IMR-90 (cell line): Measurements from ENCODE around the gene C16orf86. TPM values are rescaled to one million over a fixed set of nuclear protein-coding genes. Genes with fewer than 3 reads are reported as not detected.

Source experiments
- ATAC-seq: fragments of 200-7000 bp; cut with Tn5 transposase; 2 replicates; pipeline ENCODE4 v1.9.1; 2020; ENCODE audit warnings: low read depth, mild to moderate bottlenecking, moderate library complexity
- BruUV-seq: library from RNA; stranded (reverse); fragments of 400-500 nt; replicated peaks from 2 replicates; lab custom pipeline; 2021; lab: Mats Ljungman, UMichigan
- CTCF ChIA-PET: fragments of 300-600 bp; formaldehyde crosslinking; extraction: SDS; loops from one replicate; lab custom pipeline; 2021; ENCODE audit warnings: antibody characterized with exemption; lab: Yijun Ruan, JAX
- POLR2A ChIA-PET: fragments of 300-600 bp; sonication (Branson Sonifier 250); formaldehyde crosslinking; loops from one replicate; lab custom pipeline; 2022; ENCODE audit warnings: antibody characterized with exemption; ENCODE audit not compliant: unreplicated experiment; lab: Charles Lee
- DNase-seq: peaks from one replicate; pipeline ENCODE4 v3.0.0; 2013
- H2AFZ ChIP-seq: replicated peaks from 2 replicates; pipeline ENCODE3; 2013; ENCODE audit warnings: low read length, mild to moderate bottlenecking; ENCODE audit not compliant: poor library complexity
- H2AK5ac ChIP-seq: 2 replicates; pipeline ENCODE4 v1.6.1; 2013; ENCODE audit warnings: low read depth, low read length, inconsistent platforms
- H2AK9ac ChIP-seq: replicated peaks from 2 replicates; pipeline ENCODE3; 2013; ENCODE audit warnings: mild to moderate bottlenecking, low read depth, low read length, moderate library complexity; ENCODE audit not compliant: poor library complexity
- H2BK120ac ChIP-seq: 2 replicates; pipeline ENCODE4 v1.6.1; 2013; ENCODE audit warnings: low read depth, low read length, inconsistent platforms
- H2BK15ac ChIP-seq: 3 replicates; pipeline ENCODE4 v1.6.1; 2013; ENCODE audit warnings: low read depth, low read length, inconsistent platforms
- H2BK20ac ChIP-seq: 2 replicates; pipeline ENCODE4 v1.6.1; 2013; ENCODE audit warnings: low read depth, mild to moderate bottlenecking, inconsistent platforms, low read length, moderate library complexity
- H2BK5ac ChIP-seq: 2 replicates; pipeline ENCODE4 v1.6.1; 2013; ENCODE audit warnings: mild to moderate bottlenecking, low read depth, low read length, inconsistent platforms; ENCODE audit not compliant: poor library complexity, severe bottlenecking
- H3K14ac ChIP-seq: replicated peaks from 2 replicates; pipeline ENCODE4 v1.6.1; 2013; ENCODE audit warnings: low read depth, low read length, inconsistent platforms
- H3K18ac ChIP-seq: 2 replicates; pipeline ENCODE4 v1.6.1; 2013; ENCODE audit warnings: low read depth, low read length, control low read depth
- H3K23ac ChIP-seq: 2 replicates; pipeline ENCODE4 v1.6.1; 2013; ENCODE audit warnings: low read depth, low read length, inconsistent platforms
- H3K27ac ChIP-seq: 2 replicates; pipeline ENCODE4 v1.5.1; 2013; ENCODE audit warnings: mild to moderate bottlenecking, control low read depth, low read length; ENCODE audit not compliant: insufficient read depth
- H3K27me3 ChIP-seq: 2 replicates; pipeline ENCODE4 v1.6.1; 2013; ENCODE audit warnings: low read length; ENCODE audit not compliant: control insufficient read depth, insufficient read depth
- H3K36me3 ChIP-seq: 2 replicates; pipeline ENCODE4 v1.6.1; 2013; ENCODE audit warnings: low read length, mixed read lengths; ENCODE audit not compliant: control insufficient read depth, insufficient read depth
- H3K4ac ChIP-seq: 2 replicates; pipeline ENCODE4 v1.6.1; 2013; ENCODE audit warnings: low read depth, low read length, inconsistent platforms
- H3K4me1 ChIP-seq: 2 replicates; pipeline ENCODE4 v1.6.1; 2013; ENCODE audit warnings: low read length, mixed read lengths; ENCODE audit not compliant: control insufficient read depth, insufficient read depth
- H3K4me2 ChIP-seq: 2 replicates; pipeline ENCODE4 v1.6.1; 2013; ENCODE audit warnings: low read depth, mild to moderate bottlenecking, control low read depth, low read length, moderate library complexity
- H3K4me3 ChIP-seq: 2 replicates; pipeline ENCODE4 v1.5.1; 2013; ENCODE audit warnings: low read depth, mild to moderate bottlenecking, control low read depth, low read length, moderate library complexity; ENCODE audit not compliant: insufficient read depth
- H3K56ac ChIP-seq: 2 replicates; pipeline ENCODE4 v1.6.1; 2013; ENCODE audit warnings: low read length, inconsistent platforms; ENCODE audit not compliant: insufficient read depth; ENCODE audit errors: extremely low read depth
- H3K79me1 ChIP-seq, 2 experiments: 2 replicates each; pipeline ENCODE4 v1.6.1; 2013; ENCODE audit warnings: low read length in 2 of 2, inconsistent platforms in 1 of 2, low read depth in 1 of 2
- H3K9ac ChIP-seq: 2 replicates; pipeline ENCODE4 v1.6.1; 2013; ENCODE audit warnings: low read depth, low read length, control low read depth
- H3K9me1 ChIP-seq: 2 replicates; pipeline ENCODE4 v1.6.1; 2013; ENCODE audit warnings: low read length, inconsistent platforms; ENCODE audit not compliant: insufficient read depth
- H3K9me3 ChIP-seq: 2 replicates; pipeline ENCODE4 v1.6.1; 2013; ENCODE audit warnings: low read length; ENCODE audit not compliant: control insufficient read depth, insufficient read depth
- H4K20me1 ChIP-seq: 2 replicates; pipeline ENCODE4 v1.6.1; 2013; ENCODE audit warnings: low read length, inconsistent platforms; ENCODE audit not compliant: insufficient read depth
- H4K5ac ChIP-seq: 2 replicates; pipeline ENCODE4 v1.6.1; 2013; ENCODE audit warnings: mild to moderate bottlenecking, low read depth, low read length, control low read depth
- H4K8ac ChIP-seq, 2 experiments: 2 replicates each; pipeline ENCODE4 v1.6.1; 2013; ENCODE audit warnings: low read depth in 2 of 2, low read length in 2 of 2, control low read depth in 1 of 2, inconsistent platforms in 1 of 2
- H4K91ac ChIP-seq: 2 replicates; pipeline ENCODE4 v1.6.1; 2013; ENCODE audit warnings: low read depth, low read length, inconsistent platforms; ENCODE audit not compliant: insufficient read depth
- BHLHE40 ChIP-seq: fragments of 150-350 bp; IDR thresholded peaks from 2 replicates; pipeline ENCODE4 v1.6.1; 2016; ENCODE audit warnings: mild to moderate bottlenecking, low read depth, low read length
- MXI1 ChIP-seq: IDR thresholded peaks from 2 replicates; pipeline ENCODE4 v1.6.1; 2012; ENCODE audit warnings: low read depth, mild to moderate bottlenecking, low read length, moderate library complexity, borderline replicate concordance
- WGBS, 2 experiments: methylation state at CpG; one replicate each; pipeline versions ENCODE4 v1.1.5 to v1.1.7; 2013; ENCODE audit warnings: missing lambda C conversion rate in 2 of 2; ENCODE audit not compliant: insufficient read length in 1 of 2; ENCODE audit errors: extremely low coverage in 2 of 2; 5-methylcytosine and 5-hydroxymethylcytosine counted together
- dilution Hi-C: fragments of 300-500 bp; cut with HindIII; formaldehyde crosslinking; loops from one replicate; pipeline ENCODE4 v1.14.3; 2018; ENCODE audit warnings: low sequenced_read_pairs; ENCODE audit not compliant: unreplicated experiment
- in situ Hi-C: fragments of 300-500 bp; cut with MboI; formaldehyde crosslinking; loops from 3 replicates; pipeline ENCODE4 v1.14.3; 2019; ENCODE audit warnings: low sequenced_read_pairs, inconsistent platforms, mixed read lengths
- intact Hi-C: fragments of 100-400 bp; cut with micrococcal nuclease; formaldehyde crosslinking; loops from 2 replicates; pipeline ENCODE4 v1.10.0; 2022
- polyA plus RNA-seq, 3 experiments: library from polyadenylated mRNA; depleted of rRNA; stranded (reverse); fragments of >200 nt; gene quantifications; 2 replicates each; pipeline ENCODE4 v1.2.3, GENCODE V29; 2012; ENCODE audit warnings: low replicate concordance in 1 of 3
- total RNA-seq: library from RNA; depleted of rRNA; stranded (reverse); fragments of >200 nt; gene quantifications from 2 replicates; pipeline ENCODE4 v1.2.3, GENCODE V29; 2012

The C16orf86 gene
- total and polyA plus RNA-seq, 2 of the 4 experiments (the other 2 are of a cell fraction): 0.54 to 0.70 TPM

- Histone ChIP-seq H3K9ac (no peak overlapping the region), H2BK20ac (no peak overlapping the region), H3K23ac (no peak overlapping the region), H3K79me1 (peaks cover 4 to 46% of the 10 kb centered on the region in 2 experiments), H2BK15ac (no peak overlapping the region), H3K14ac (no peak overlapping the region), H2AK9ac (no peak overlapping the region), H3K27ac (no peak overlapping the region), H2AK5ac (no peak overlapping the region), H3K36me3 (no peaks in the 10 kb centered on the region), H3K4me3 (no peak overlapping the region), H3K4me1 (peaks cover 4% of the 10 kb centered on the region; the same call in 1 of the 2 replicates), H3K4me2 (no peak overlapping the region), H2AFZ (no peak overlapping the region), H3K4ac (no peak overlapping the region), H3K9me1 (peaks cover 4% of the 10 kb centered on the region), H3K56ac (no peak overlapping the region), H4K91ac (no peak overlapping the region), H4K8ac (no peak overlapping the region), H3K18ac (no peak overlapping the region), H2BK120ac (no peak overlapping the region), H2BK5ac (no peak overlapping the region), H4K5ac (no peak overlapping the region), H4K20me1 (peaks cover 23% of the 10 kb centered on the region; the same call in 1 of the 2 replicates), H3K27me3 (no peaks in the 10 kb centered on the region), H3K9me3 (no peaks in the 10 kb centered on the region)
- no CpG with 5 or more reads among the region's 2 CpGs for WGBS, 2 experiments
- CTCF ChIA-PET: no interaction called here
- in situ Hi-C loops (no loop called here), intact Hi-C loops (no loop called here), dilution Hi-C loops (no loop called here)
- no peak for ATAC-seq
- POLR2A ChIA-PET: no interaction called here
- no peak for DNase-seq
- TF ChIP-seq MXI1 (no peak), BHLHE40 (no peak)
- no TSS peak for BruUV-seq
Measured at GRCh38 chr16:67703626-67704025, 37.0 kb downstream of the C16orf86 start.
